K562 (cell line): ENCODE measurements around the gene MACROD2. TPM values are rescaled to one million over a fixed set of nuclear protein-coding genes. Genes with fewer than 3 reads are reported as not detected.

Experiments
- ATAC-seq: fragments of 200-7000 bp; cut with Tn5 transposase; 3 replicates; pipeline ENCODE4 v1.9.1; 2020; ENCODE audit warnings: moderate library complexity
- BruUV-seq: library from RNA; stranded (reverse); fragments of 400-500 nt; replicated peaks from 2 replicates; lab custom pipeline; 2021; lab: Mats Ljungman, UMichigan
- CTCF ChIA-PET: fragments of 300-600 bp; formaldehyde crosslinking; extraction: SDS; loops from one replicate; lab custom pipeline; 2021; ENCODE audit warnings: low intra/inter-chr PET ratio; lab: Yijun Ruan, JAX
- POLR2A ChIA-PET: fragments of 300-600, 350-650 bp; sonication (Branson Sonifier 250); formaldehyde crosslinking; extraction: SDS; loops from one replicate; lab custom pipeline; 2021; ENCODE audit warnings: antibody characterized with exemption, inconsistent platforms; lab: Yijun Ruan, JAX
- DNase-seq, 4 experiments: peaks; one replicate each; pipeline versions ENCODE4 v3.0.0 to v3.0.0-alpha.2; 2011 to 2018; ENCODE audit warnings: low spot score in 3 of 4, mixed read lengths in 3 of 4; ENCODE audit errors: extremely low read depth in 1 of 4
- FAIRE-seq: peaks from 2 replicates; lab custom pipeline; 2011; peaks lifted over from hg19 to GRCh38; lab: Jason Lieb, UNC
- H2AFZ ChIP-seq: 2 replicates; pipeline ENCODE4 v1.6.0; 2011; ENCODE audit warnings: low read depth, low read length, control low read depth, inconsistent platforms
- H3K27ac ChIP-seq: fragments of 200-600 bp; 3 replicates; pipeline ENCODE4 v1.8.0; 2011; ENCODE audit warnings: low read depth, mild to moderate bottlenecking, control low read depth, inconsistent platforms, low read length, moderate library complexity, mixed read lengths; ENCODE audit errors: extremely low read depth
- H3K27me3 ChIP-seq, 2 experiments: fragments of 300-600 bp in 1 of 2; 2 replicates in 1 of 2; 3 replicates in 1 of 2; pipeline versions ENCODE4 v1.6.0 to v1.8.0; 2011; ENCODE audit warnings: inconsistent platforms in 2 of 2, low read length in 2 of 2, mild to moderate bottlenecking in 1 of 2, mixed read lengths in 1 of 2, moderate library complexity in 1 of 2; ENCODE audit not compliant: control insufficient read depth in 2 of 2, insufficient read depth in 2 of 2
- H3K36me3 ChIP-seq: fragments of 300-600 bp; 3 replicates; pipeline ENCODE4 v1.8.0; 2011; ENCODE audit warnings: mild to moderate bottlenecking, low read length, inconsistent platforms; ENCODE audit not compliant: control insufficient read depth, insufficient read depth
- H3K4me1 ChIP-seq, 2 experiments: fragments of 200-600 bp in 1 of 2; replicated peaks in 1 of 2; 2 replicates in 1 of 2; 3 replicates in 1 of 2; pipeline versions ENCODE4 v1.5.1 to v1.8.0; 2011; ENCODE audit warnings: inconsistent platforms in 2 of 2, low read length in 2 of 2, mild to moderate bottlenecking in 1 of 2, mixed read lengths in 1 of 2, moderate library complexity in 1 of 2; ENCODE audit not compliant: control insufficient read depth in 2 of 2, insufficient read depth in 2 of 2
- H3K4me2 ChIP-seq: 2 replicates; pipeline ENCODE4 v1.6.1; 2011; ENCODE audit warnings: low read length, control low read depth, inconsistent platforms, mixed read lengths; ENCODE audit not compliant: insufficient read depth
- H3K4me3 ChIP-seq: fragments of 200-600 bp; sonication (generic), shearing (Covaris generic); 2 replicates; pipeline ENCODE4 v1.5.1; 2016; ENCODE audit warnings: control low read depth, inconsistent platforms
- H3K79me2 ChIP-seq: fragments of 200-600 bp; 3 replicates; pipeline ENCODE4 v1.8.0; 2011; ENCODE audit warnings: low read length, inconsistent platforms; ENCODE audit not compliant: control insufficient read depth, insufficient read depth
- H3K9ac ChIP-seq, 2 experiments: 2 replicates each; pipeline versions ENCODE4 v1.6.0 to v1.6.1; 2011; ENCODE audit warnings: low read depth in 2 of 2, low read length in 2 of 2, control low read depth in 1 of 2, inconsistent platforms in 1 of 2, mild to moderate bottlenecking in 1 of 2, mixed read lengths in 1 of 2; ENCODE audit not compliant: insufficient read depth in 1 of 2
- H3K9me1 ChIP-seq: one replicate; pipeline ENCODE4 v1.6.0; 2011; ENCODE audit warnings: inconsistent platforms, mild to moderate bottlenecking, low read length, moderate library complexity; ENCODE audit not compliant: control insufficient read depth, insufficient read depth
- H3K9me3 ChIP-seq: replicated peaks from 2 replicates; pipeline ENCODE4 v1.5.1; 2011; ENCODE audit warnings: low read depth, low read length, inconsistent platforms; ENCODE audit not compliant: control insufficient read depth, insufficient read depth
- H4K20me1 ChIP-seq: replicated peaks from 2 replicates; pipeline ENCODE4 v1.6.1; 2011; ENCODE audit warnings: low read length, inconsistent platforms, mixed read lengths; ENCODE audit not compliant: control insufficient read depth, insufficient read depth
- CBX8 ChIP-seq: fragments of 200-600 bp; sonication (generic); IDR thresholded peaks from 2 replicates; pipeline ENCODE4 v1.6.1; 2012; ENCODE audit warnings: borderline replicate concordance, mixed run types, low read depth, mild to moderate bottlenecking, moderate library complexity, mixed read lengths, low read length, control low read depth, inconsistent platforms; ENCODE audit not compliant: poor library complexity, severe bottlenecking; ENCODE audit errors: extremely low read depth
- HDGF ChIP-seq: fragments of 450-650 bp; IDR thresholded peaks from 2 replicates; pipeline ENCODE4 v1.6.1; 2016
- MAFK ChIP-seq: IDR thresholded peaks from 2 replicates; pipeline ENCODE4 v1.6.1; 2011; ENCODE audit warnings: low read length, improper control_type of control experiment
- NFYB ChIP-seq: IDR thresholded peaks from 2 replicates; pipeline ENCODE4 v1.6.1; 2011; ENCODE audit warnings: mild to moderate bottlenecking, moderate library complexity; ENCODE audit not compliant: insufficient read length; ENCODE audit errors: extremely low read depth
- RERE ChIP-seq: sonication (generic); formaldehyde crosslinking; IDR thresholded peaks from 2 replicates; pipeline ENCODE4 v1.8.0; 2023; ENCODE audit warnings: missing genetic modification reagents, mild to moderate bottlenecking, borderline replicate concordance
- RREB1 ChIP-seq: fragments of 250-450 bp; sonication (Bioruptor Pico); IDR thresholded peaks from 2 replicates; pipeline ENCODE4 v1.4.0; 2020
- SMAD4 ChIP-seq: fragments of 250-450 bp; sonication (Bioruptor Pico); conservative IDR thresholded peaks from 2 replicates; pipeline ENCODE4 v1.8.0; 2021; ENCODE audit warnings: inconsistent platforms, mild to moderate bottlenecking, moderate library complexity
- TCF7L2 ChIP-seq: fragments of 150-350 bp; IDR thresholded peaks from 2 replicates; pipeline ENCODE4 v1.6.1; 2016; ENCODE audit warnings: low read depth, mild to moderate bottlenecking, low read length, moderate library complexity
- ZBTB43 ChIP-seq: sonication (generic); formaldehyde crosslinking; IDR thresholded peaks from 2 replicates; pipeline ENCODE4 v1.8.0; 2023; ENCODE audit warnings: mild to moderate bottlenecking, missing genetic modification reagents
- ZNF584 ChIP-seq: fragments of 200-800 bp; sonication (Bioruptor generic); IDR thresholded peaks from 2 replicates; pipeline ENCODE4 v1.6.1; 2016; ENCODE audit warnings: low read depth, mild to moderate bottlenecking, missing genetic modification characterization, missing compliant biosample characterization
- in situ Hi-C: fragments of 300-500 bp; cut with MboI; formaldehyde crosslinking; loops from 4 replicates; pipeline ENCODE4 v1.15.0; 2018; ENCODE audit warnings: inconsistent platforms, mixed read lengths
- intact Hi-C: fragments of 100-400 bp; cut with micrococcal nuclease; formaldehyde crosslinking; loops from 2 replicates; pipeline ENCODE4 v1.14.2; 2022
- polyA plus RNA-seq, 8 experiments: library from polyadenylated mRNA; depleted of rRNA in 4 of 8; stranded (reverse) in 5 of 8; unstranded in 3 of 8; fragments of >200 nt; fragmentation: Nextera tagmentation in 2 of 8; fragmentation: Illumina TruSeq in 1 of 8; extraction: Ambion mirVana in 2 of 8; extraction: Trizol in 1 of 8; gene quantifications; 2 replicates each; pipeline versions ENCODE4 v1.2.1 to v1.2.3, GENCODE V29; 2011 to 2014; ENCODE audit warnings: inconsistent platforms in 1 of 8, missing spikeins in 1 of 8
- total RNA-seq, 7 experiments: library from RNA; depleted of rRNA in 6 of 7; stranded (reverse); fragments of >200 nt in 6 of 7; fragmentation: Illumina TruSeq in 2 of 7; extraction: Trizol in 2 of 7; gene quantifications; 2 replicates each; pipeline versions ENCODE4 v1.2.1 to v1.2.3, GENCODE V29; 2011 to 2021; ENCODE audit warnings: low replicate concordance in 1 of 7

MACROD2 gene
- total and polyA plus RNA-seq, 9 of the 15 experiments (the other 6 are each of a cell fraction or from before 2014, with no cell fraction given), result not detected

GRCh38 chr20:14740380-14740779, 745.1 kb downstream of the MACROD2 start:
- FAIRE-seq, result no peak
- Histone ChIP-seq H3K79me2 (no peaks in the 10 kb centered on the region), H2AFZ (no peak overlapping the region), H3K4me2 (no peak overlapping the region), H3K9me3 (no peaks in the 10 kb centered on the region), H3K36me3 (no peaks in the 10 kb centered on the region), H3K4me1 (no peaks in the 10 kb centered on the region), H3K27me3 (no peaks in the 10 kb centered on the region), H3K27ac (no peak overlapping the region), H3K9me1 (no peaks in the 10 kb centered on the region), H3K4me3 (no peak overlapping the region), H3K9ac (no peak overlapping the region), H4K20me1 (no peaks in the 10 kb centered on the region)
- no peak for ATAC-seq
- intact Hi-C loops (no loop called here), in situ Hi-C loops (no loop called here)
- CTCF ChIA-PET, result interaction anchor here (0.7 kb wide), 1 partner anchor 668 kb away, joined by 3 read pairs; no protein-coding TSS in a partner anchor
- POLR2A ChIA-PET, result no interaction called here
- no TSS peak for BruUV-seq
- no peak for DNase-seq
- TF ChIP-seq CBX8 (no peak), TCF7L2 (no peak), NFYB (no peak), ZNF584 (no peak), RREB1 (no peak), MAFK (no peak), SMAD4 (CRISPR knock-in tag) (no peak), RERE (CRISPR knock-in tag) (no peak), ZBTB43 (CRISPR knock-in tag) (no peak), HDGF (no peak)
